CMK (cell line): Measurements from ENCODE around the gene ABCG5.

Experiments used
- DNase-seq: peaks from one replicate; pipeline ENCODE4 v3.0.0-alpha.2; 2010; ENCODE audit warnings: low read depth

ABCG5 gene

DNA sequence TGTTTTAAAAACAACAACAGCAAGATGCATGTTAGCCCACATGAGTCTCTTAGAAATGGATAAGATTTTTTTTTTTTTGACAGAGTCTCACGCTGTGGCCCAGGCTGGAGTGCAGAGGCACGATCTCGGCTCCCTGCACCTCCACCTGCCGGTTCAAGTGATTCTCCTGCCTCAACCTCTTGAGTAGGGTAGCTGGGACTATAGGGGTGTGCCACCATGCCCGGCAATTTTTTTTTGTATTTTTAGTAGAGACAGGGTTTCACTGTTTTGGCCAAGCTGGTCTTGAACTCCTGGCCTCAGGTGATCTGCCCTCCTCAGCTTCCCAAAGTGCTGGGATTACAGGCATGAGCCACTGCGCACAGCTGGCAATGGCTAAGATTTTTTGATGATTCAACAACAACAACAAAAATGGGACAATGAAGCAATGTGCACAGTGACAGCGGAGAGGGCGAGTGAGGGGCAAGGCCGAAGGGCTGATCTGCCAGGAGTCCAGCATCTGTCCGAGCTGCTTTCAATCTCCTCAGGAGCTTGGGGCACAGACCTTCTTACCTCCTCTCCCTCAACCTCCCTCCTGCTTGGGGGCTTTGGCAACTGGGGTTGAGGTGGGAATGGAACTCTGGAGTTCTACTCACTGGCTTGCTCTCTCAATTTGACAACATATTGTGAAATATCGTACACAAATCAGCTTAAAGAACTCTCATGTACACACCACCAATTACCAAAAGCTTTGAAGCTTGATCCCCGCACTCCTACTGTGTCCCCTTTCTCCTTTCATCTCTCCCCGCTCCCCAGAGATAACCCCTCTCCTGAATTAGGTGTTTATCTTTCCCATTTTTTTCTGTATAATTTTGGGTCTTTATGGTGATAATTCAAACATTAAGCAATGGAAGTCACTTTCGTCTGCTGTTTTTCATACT is 3.6 kb upstream of the ABCG5 start:
- DNase-seq, result no peak

DNA sequence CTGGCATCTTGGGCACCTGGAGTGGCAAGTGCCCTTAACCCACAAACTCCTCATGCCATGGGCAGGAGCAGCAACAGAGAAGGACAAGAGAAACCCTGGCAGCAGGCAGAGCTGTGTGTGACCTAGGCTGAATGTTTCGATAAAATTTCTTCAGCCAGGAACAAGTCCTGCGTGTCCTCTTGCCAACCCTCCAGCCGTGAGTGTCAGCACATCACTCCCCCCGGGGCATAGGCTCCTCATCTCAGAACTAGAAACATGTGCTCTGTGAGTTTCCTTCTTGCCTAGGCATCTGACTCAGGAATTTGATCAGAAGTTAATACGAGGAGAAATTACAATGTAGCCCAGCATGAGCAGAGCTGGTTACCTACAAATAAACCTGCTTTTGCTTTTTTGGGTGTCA is 2.3 kb upstream of the ABCG5 start:
- no peak for DNase-seq

DNA sequence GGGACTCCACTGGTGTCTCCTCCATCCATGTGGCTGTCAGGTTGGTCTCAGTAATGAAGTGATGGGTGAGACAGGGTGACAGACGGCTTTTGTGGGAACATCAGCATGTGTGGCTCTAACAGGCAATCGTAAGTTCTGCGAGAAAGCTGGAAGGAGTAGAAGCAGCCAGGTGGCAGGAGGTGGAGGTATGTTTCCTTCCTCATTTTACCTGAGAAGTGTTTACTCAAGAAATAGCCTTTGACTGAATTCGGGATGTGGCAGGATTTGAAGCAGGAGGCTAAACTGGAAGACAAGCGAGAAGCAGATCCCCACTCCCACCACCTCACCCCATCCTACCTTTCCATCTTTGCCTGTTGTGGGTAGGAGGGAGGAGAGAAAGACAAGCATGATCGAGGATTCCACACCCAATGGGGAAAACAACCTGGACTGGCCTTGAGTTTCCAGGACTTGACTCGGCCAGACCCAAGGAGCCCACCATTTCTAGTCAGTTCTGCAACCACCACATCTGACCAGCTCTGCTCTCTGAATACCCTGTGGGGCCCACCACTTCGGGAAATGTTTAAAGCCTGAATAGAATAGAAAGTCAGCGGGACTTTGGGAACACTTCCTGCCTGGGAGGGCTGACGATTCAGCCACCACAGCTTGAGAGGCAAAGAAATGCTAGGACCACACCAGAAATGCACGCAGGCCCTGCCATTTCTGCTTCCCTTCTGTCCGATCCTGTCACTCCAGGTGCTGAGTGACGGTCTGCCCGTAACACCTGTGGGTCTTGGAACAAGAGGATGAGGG is 1.3 kb upstream of the ABCG5 start:
- DNase-seq, result no peak

DNA sequence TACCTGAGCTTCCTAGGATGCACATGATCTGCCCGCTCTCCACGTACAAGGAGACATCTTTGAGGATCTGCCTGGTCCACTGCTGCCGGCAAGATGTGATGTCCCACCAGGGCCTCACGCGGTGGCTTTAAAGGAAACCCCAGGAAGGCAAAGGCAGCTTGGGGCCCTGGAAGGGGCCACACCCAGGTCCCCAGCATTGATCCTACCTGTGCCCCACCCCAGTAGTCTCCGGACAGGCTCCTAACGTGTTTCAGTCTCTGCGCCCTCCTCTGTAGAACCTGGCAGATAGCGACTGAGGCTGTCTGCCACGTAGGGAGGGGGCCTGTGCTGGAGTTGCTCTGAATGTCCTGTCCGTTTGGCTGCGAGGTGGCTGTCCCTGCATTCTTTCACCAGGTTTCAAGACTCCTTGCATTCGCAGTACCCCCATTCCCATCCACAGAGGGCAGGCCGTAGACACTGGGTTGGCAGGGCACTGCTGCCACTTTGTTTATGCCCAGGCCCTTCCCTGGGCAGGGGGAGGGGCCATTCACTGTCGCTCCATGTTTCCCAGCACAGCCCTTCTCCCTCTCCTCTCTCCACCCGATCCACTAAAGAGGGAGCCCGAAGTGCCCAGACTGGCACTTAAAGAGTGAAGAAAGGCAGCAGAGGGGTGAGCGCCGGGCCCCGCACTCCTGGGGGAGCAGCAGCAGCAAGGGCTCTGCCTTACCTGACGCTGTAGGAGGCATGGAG is 644 bp downstream of the ABCG5 start:
- no peak for DNase-seq

DNA sequence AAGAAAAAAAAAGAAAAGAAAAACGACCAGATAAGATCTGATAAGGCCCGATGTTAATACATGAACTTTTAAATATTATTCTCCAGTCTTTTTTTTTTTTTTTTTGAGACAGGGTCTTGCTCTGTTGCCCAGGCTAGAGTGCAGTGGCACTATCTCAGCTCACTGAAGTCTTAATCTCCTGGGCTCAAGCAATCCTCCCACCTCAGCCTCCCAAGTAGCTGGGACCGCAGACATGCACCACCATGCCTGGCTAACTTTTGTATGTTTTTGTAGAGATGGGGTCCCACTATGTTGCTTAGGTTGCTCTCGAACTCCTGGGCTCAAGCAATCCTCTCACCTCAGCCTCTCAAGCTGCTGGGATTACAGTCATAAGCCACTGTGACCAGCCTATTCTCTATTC is 1.6 kb downstream of the ABCG5 start:
- DNase-seq, result no peak

DNA sequence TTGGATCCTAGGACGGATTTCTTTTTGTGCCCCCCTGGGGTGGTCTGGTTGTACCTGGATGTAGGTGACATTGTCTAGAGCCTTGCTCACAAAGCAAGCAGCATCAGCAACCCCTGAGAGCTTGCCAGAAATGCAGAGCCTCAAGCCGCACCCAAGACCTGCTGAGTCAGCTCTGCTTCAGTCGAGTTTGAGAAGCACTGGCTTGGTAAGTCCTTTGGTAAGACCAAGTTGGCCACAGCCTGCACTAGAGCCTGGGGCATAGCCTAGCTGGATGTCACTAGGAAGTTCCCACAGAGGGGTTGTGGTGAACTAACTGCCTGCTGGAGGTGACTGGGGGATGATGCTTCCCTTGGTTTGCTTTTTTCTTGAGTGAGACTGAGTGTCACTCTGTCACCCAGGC is 6.2 kb downstream of the ABCG5 start:
- DNase-seq, result no peak

DNA sequence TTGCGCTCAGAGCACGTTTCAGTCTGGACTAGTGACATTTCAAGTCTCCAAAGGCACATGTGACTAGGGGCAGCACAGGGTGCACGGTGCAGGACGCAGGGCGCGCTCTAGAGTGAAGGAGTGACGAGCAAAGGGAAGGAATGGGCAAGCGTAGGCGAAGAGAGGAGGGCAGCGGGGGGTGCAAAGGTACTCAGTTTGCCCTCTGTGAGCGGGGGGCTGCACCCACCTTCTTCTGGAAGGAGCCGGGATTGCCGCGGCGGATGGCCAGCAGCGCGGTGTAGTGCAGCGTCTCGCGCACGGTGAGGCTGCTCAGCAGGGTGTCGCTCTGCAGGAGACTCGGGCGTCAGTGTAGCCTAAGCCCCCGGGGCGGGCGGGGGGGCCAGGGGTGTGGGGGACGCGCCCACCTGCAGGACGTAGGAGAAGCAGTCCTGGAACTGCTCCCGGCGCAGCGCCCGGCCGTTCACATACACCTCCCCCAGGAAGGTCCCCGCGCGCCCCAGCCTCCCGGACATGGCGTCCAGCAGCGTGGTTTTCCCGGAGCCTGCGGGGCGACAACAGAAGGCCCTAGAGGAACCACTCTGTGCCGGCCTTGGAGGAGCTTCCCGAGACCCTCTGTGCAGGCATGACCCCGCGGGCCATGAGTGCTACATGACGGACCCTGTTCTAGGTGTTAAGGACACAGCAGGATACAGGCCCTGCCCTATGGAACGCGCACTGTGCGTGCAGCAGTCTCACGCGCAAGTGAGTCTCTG is 6.9 kb downstream of the ABCG5 start:
- no peak for DNase-seq

DNA sequence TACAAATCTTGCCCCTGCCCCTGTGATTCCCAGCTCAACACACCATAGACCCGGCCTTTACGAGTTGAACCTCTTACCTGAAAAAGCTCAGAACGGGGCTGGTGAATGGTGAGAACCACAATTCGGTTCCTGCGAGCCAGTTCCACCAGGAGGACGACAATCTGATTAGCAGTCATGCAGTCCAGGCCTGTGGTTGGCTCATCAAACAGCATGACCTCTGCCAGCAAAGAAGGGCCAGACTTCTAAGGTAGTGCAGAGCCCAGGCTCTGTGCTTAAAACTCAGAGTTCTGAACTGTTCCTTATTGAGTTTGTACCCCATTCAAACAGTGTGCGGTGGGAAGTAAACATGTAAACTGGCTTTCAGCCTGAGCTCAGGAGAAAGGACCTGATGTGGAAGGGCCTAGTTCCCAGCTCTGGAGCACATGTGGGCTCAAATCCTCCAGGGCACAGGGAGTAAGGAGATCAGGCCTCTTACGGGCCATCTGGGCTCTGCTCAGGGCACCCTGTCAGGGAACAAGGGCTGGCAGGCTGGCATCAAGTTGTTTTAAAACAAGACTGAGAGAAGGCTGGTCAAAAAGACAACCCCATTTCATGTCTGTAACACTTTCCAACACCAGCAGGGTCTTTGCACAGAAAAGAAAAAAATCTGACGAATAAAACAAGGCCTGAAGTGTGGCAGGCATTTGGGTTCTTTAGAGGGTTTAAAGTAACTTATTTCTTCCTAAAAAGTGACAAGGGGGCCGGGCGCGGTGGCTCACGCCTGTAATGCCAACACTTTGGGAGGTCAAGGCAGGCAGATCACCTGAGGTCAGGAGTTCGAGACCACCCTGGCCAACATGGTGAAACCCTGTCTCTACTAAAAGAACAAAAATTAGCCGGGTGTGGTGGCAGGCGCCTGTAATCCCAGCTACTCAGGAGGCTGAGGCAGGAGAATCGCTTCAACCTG is 12.1 kb downstream of the ABCG5 start:
- no peak for DNase-seq

DNA sequence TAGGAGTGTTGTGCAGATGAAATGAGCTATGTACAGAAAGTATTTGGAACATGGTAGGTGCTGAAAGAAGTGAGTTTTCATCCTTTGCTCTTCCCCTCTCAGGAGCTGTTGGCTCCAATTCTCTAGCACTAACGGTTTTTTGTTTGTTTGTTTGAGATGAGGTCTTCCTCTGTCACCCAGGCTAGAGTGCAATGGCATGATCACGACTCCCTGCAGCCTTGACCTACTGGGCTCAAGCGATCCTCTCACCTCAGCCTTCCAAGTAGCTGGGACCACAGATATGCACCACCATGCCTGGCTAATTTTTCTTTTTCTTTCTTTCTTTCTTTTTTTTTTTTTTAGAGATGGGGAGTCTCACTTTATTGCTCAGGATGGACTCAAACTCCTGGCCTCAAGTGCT is 12.8 kb downstream of the ABCG5 start:
- no peak for DNase-seq

DNA sequence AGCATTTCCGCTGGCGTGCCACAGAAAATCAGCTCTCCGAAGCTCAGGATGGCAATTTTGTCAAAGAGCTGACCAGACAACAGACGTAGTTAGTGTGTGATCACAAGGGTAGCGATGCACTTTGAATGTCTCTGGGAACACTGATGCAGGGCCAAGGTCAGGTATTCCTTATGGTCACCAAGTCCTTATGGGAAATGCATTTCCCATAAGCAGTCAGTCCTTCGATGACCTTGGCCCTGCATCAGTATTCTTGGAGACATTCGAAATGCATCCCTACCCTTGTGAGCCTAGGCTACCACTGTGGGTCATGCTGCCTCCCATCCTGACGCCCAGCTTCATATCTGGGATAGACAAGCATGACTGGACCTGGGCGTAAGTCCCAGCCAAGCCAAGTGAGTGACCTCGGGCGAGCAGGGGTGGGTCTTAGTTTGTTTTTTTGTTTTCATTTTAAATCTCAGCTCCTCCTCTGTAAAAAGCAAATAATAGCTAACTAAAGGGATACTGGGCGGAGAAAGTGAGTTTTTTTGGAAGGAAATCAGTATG is 13.6 kb downstream of the ABCG5 start:
- DNase-seq, result no peak

DNA sequence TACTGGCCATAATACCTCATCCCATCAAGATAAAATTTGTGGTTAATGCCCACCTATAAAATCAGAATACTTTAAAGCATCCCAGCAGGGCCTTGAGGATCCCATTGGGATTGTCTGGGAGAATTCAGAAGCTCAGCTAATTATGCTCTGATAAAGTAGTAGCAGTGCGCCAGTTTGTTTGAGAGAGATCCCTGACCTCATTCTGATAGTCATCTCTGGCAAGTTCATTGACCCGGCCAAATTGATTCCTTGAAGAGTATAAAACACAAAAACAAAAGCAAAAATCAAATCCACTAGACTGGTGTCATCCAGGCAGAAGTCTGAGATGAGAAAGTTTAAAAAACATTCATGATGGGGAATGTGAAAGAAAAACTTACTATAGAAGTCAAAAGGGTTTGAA is 14.1 kb downstream of the ABCG5 start:
- no peak for DNase-seq

DNA sequence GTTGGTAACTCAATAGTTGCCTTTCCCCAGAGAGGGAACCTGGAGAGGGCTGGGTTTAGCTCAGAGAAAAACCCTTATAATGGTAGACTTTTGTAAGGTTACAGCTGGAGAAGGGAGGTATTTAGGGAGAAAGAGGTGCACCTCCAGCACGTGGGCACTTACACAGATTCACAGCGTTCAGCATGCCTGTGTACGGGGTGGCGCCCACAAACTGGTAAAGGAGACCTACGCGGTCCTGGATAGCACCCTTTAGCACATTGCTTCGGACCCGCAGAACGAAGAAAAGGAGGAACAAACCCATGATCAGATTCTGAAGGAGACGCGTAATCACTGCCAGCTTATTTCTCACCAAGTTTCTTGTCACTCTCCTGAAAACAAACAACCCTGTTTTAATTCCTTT is 14.9 kb downstream of the ABCG5 start:
- DNase-seq, result no peak

DNA sequence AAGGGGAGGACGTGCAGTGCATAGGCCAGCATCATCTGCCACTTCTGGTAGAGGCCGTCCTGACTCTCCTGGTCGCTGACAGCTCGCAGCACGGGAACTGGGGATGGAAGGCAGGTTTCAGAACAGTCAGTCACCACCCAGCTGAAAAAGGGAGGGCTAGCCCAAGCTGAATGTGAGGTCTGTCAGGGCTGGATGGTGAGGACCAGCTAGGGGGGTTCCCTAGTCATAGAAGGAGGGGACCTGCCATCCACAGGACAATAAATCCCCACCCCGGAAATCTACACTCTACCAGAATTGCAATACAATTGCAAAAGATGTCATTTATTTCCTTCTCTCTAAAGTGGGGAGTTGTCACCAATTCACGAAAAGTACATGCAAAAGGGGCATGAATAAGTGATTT is 15.8 kb downstream of the ABCG5 start:
- no peak for DNase-seq

DNA sequence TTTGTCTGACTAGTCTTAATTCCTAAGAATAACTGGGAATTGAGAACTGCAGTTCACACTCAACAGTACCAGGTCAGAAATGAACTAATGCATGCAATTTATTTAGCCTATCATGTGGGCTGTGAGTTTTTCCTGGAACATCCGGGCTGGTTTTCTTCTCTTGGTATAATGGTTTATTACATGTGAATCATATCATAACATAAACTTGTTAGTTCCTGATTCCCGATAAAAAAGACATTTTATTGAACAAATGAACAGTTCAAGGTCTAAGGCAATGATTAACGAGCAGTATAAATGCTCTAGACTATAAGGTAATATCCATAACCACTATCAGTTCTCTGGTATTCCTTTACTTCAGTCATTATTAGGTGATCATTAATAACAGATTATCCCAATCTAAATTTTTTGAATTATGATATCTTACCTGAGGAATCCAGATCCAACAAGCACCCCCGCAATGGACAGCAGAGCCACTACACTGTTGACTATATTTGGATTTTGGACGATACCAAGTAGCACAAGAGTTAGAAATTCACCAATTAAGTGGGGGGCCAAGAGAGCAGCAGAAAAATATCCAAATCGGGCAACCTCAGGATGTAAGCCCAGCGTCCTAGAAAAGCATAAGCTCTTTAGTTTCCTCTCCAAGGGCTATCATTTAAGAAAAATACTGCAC is 19.0 kb downstream of the ABCG5 start:
- no peak for DNase-seq

DNA sequence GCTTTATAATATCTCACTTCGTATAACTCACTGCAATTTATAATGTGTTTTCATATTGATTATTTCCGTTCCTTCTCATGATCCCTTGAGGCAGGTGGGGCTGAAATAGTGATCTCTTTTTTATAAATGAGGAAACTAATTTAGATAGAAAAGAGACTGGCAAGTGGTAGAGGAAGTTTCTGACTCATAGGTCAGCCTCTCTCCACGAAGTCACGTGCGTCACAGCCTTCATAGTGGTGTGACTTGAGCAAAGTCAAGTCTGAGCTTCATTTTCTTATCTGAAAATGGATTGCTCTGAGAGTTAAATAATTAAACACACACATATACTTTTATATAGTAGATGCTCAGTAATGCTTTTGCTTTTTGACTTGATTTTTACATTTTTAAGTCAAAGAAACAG is 19.9 kb downstream of the ABCG5 start:
- DNase-seq, result no peak

DNA sequence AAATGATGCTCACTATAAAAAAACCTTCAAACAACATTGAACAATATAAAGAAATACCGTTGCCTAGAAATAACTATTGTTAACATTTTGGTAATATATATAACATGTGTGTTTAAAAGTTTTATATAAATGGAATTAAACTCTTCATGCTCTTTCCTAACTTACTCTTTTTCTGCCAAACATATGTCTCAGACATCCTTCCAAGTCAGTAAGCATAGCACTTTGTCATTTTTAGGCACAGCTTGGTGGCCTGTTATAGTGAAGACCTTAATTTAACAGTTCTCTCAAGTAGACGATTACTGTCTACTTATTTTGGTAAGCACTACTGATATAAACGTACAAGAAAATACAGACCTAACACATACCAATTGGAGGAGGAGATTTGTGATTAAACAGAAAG is 23.9 kb downstream of the ABCG5 start:
- DNase-seq, result no peak

DNA sequence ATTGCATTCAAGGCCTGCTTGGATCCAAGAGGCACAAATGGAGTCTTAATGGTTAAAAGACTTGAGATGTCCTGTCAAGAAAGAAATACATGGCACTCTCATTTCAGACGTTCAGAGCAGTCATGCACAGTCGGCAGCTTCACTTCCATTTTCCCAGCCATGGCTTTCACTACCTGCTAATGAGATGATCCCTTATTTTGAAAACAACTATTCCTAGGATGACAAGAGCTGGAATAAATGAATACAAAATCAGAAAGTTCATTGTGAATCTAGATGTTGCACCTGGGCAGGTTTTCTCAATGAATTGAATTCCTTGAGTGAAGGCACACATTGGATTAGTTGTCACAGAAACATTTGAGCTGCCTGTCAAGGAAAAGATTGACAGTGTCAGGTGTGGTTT is 25.7 kb downstream of the ABCG5 start:
- no peak for DNase-seq

DNA sequence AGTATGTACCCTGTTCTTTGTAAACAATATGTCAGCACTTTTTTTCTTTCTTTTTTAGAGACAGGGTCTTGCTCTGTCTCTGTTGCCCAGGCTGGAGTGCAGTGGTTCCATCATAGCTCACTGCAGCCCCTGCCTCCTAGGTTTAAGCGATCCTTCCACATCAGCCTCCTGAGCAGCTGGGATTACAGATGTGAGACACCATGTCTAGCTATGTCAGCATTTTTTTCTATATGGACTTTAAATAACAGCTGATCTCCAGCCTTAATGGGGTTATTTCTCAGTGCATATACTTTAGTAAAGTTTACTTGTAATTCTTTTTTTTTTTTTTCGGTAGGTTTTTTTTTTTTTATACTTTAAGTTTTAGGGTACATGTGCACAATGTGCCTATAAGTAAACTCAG is 26.6 kb downstream of the ABCG5 start:
- no peak for DNase-seq

DNA sequence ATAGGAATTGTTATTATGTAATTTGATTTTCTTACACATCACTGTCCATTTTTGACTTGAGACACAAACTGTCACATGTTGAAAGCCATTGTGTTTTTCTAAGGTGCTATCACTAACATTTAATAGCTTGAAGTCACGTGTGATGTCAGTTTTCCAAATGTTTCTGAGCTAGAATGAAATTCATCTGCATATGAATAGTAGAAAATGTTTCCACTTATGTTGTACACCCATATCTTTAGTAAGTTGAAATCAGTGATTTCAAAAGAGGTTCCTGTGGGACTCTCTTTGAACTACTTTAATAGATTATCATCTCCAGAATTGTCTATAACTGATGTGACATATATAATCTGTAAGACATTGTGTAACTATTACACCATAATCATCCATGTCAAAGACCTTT is 27.8 kb downstream of the ABCG5 start:
- no peak for DNase-seq

DNA sequence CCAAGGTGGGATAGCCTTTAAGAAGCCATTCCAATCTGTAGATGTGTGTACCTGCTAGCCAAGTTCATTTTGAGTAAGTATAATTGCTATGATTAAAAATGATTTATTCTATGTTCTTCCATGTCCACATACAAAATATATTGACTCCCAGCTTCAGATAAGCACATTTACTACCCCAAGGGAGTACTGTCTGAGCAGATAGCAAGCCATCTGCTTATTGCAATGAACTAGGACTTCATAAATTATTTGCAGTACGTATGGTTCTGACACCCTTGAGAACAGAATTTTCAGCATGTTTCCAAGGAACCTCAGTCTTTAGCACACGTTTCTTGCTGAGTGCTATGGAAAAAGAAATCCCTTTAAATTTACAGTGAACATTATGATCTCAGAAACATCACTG is 28.2 kb downstream of the ABCG5 start:
- no peak for DNase-seq
